ENCODE data around the gene SIPA1L3.
"Not testable (repeated sequence)": the region's sequence is repeated elsewhere in the genome, so short reads cannot be mapped to it uniquely, and the experiment has no call there.

The SIPA1L3 gene

DNA sequence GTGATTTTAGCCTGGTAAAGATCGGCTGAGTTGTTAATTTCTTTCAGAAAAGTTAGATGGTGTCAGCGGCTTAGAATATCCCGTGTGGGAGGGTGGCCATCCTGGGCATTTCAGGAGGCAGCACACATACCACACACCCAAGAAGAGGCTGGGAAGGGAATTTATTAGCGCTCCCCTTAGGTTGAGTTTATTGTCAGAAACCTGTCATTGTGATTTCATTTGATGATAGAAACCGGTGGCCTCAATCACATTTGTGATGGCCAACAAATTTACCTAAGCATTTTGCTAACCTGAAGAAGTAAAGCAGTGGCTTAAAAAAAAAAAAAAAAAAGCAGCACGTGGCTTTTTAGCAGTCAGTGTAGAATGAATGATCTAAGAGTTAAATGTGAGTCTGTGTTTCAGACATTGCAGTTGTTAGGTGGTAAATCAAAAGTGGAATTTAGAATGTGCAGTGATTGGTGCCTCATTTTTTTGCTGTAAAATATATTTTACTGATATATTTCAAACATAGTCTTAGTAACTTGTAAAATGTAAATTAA lies 2.7 kb downstream of the SIPA1L3 start:
- DNase-seq: no peak

DNA sequence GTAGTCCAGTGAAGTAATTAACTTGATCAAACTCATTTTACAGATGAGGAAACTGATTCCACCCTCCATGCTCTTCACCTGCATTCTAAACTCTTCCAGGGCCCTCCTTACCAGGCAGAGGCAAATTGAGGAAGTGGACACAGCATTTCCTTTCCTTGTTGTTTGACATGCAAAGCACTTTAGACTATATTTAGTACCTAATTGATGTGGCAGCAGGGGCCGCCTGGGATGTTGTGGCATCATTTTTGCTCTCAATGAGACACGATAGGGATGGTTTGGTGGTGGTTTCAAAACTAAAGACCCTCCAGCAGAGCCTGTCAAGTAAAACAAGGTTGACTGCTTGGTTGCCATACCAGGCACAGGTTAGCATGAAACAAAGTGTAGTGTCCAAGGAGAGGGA lies 7.9 kb downstream of the SIPA1L3 start:
- DNase-seq: no peak

DNA sequence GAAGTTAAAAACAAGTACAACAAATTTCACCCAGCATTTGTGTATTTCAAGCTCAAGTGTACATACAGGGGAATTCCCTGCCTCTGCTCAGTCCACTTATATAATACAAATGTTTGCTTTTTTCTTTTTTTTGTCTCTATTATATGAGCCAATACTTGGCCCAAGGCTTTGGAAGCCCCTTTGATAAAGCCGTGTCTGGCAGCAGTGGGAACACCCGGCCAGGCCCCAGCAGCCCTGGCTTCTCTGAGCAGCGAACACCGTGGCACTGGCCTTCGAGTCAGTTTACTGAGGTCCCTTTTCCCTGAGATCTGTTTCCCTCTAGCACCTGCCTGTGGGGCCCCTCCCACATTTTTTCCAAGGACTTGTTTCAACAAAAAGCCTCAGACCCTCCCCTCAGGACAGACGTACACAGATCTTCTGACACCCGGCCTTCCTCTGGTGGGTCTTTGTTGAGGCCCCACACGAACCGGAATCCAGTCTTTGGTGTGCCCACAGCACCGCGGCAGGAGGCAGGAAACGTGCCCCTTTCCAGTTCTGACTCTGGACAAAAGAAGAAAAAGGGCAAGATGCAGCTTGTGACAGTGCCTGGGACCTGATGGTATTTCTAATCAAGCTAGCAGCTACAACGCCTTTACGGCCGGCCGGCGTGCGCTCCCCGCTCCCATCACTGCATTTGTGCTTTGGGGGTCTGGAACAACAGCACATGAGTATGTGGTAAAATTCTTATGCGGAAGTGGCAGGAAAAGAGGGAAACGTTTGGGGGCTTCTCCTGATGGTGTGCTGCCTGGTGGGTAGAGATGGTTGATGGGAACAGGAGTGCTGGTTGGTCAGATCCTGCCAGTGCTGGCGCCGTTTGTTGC lies 13.8 kb downstream of the SIPA1L3 start:
- no peak for DNase-seq

DNA sequence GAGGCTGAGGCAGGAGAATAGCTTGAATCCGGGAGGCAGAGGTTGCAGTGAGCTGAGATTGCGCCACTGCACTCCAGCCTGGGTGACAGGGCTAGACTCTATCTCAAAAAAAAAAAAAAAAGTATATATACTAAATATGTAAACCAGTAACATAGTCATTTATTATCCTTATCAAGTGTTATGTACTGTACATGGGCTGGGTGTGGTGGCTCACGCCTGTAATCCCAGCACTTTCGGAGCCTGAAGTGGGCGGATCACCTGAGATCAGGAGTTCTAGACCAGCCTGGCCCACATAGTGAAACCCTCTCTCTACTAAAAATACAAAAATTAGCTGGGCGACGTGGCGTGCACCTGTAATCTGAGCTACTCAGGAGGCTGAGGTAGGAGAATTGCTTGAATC lies 17.6 kb downstream of the SIPA1L3 start:
- not testable (repeated sequence) for DNase-seq

DNA sequence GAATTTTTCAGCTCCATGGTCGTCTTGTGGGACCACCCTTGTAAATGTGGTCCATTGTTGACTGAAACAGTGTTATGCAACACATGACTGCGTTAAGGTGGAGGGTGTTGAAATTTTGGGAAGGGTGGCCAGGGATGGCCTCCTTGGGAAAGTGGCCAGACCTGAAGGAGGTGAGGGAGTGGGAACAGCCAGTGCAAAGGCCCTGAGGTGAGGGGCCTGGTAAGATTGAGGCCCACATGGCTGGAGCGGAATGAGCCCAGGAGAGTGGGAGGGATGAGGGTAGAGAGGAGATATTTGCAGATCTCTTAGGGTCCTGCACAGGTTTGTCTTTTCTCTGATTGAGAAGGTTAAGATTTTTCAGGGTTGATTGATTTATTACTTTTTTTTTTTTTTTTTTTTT lies 18.2 kb downstream of the SIPA1L3 start:
- no peak for DNase-seq

DNA sequence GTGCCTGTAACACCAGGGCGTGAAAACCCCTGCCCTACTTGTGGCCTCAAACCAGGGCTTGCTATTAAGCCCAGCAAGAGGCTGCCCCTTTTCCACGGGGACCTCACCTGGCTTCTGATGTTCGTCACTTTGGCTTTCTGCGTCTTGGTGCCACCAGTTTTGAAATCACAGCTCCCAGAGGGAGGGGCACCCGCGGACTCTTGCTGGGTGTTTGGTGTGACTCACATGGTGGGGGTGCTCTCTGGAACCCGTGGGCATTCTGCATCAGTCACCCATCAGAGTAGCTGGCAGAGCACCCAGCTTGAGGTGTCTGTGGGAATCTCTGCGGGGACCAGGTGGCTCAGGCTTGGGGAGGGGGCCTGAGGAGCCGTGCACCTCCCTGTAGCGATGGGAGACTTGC lies 19.2 kb downstream of the SIPA1L3 start:
- no peak for DNase-seq

DNA sequence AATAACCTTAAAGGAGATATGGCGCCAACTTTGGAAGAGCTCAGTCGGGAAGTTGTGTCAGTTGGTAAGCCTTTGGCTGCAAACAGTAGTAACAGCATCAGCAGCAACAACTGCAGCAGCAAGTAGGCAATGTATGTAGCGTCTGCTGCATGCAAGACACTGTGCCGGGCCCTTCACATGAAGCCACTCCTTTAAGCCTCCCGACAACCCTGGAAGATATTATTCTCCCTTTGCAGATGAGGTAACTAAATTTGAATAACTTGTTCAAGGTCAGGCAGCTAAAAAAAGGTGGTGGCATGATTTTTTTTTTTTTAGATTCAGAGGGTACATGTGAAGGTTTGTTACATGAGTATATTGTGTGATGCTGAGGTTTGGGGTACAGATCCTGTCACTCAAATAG lies 19.7 kb downstream of the SIPA1L3 start:
- DNase-seq: no peak

DNA sequence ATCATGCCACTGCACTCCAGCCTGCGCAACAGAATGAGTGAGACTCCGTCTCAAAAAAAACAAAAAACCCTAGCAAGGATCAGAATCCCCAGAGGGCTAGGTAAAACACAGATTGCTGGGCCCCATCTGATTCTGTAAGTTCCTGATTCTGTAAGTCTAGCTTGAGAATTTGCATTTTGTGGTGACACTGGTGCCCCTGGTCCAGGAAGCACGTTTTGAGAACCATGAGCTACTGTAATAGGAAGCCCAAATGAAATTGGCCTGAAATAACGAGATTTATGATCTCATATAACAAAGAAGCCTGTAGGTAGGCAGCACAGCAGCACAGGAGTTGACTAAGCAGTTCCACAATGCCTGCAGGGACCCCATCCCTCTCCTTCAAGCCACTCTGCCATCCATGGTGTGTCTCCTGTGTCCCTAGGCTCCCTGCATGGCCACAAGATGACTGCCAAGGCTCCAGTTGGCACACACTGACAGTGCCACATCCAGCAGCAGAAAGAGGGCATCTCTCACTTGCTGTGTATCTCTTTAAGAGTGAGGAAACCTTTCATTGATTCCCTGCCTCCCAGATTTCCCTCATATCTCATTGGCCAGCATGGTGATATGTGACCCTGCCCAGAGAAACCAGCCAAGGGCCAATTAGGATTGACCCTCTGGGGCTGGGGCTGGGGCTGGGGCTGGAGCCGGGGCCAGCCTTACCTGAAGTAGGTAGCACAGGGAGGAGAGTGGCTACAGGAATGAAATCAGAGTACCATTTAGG lies 21.7 kb downstream of the SIPA1L3 start:
- DNase-seq: no peak

DNA sequence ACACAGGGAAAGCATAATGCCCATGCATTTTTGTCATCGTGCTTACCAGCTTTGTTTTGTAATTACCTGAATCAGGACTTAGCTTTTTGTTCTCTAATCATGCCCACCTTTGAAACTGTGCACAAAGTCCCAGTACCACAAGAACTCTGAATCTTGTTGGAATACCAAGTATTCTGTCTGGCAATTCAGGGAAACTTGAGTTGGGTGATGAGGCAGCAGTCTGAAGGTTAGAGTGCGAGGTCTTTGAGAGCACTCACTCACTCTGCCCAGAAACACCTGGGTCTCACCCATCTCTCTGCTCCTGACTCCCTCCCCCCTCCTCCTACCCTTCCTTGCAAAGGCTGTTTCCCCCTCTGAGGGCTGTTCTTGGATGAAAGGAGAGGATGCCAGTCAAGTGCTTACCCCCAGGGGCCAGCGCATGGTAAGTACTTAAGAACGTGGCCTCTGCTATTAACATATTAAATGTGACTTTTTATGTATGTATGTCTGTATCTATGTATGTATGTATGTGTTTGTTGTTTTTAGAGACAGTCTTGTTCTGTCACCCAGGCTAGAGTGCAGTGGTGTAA lies 22.4 kb downstream of the SIPA1L3 start:
- DNase-seq: no peak

DNA sequence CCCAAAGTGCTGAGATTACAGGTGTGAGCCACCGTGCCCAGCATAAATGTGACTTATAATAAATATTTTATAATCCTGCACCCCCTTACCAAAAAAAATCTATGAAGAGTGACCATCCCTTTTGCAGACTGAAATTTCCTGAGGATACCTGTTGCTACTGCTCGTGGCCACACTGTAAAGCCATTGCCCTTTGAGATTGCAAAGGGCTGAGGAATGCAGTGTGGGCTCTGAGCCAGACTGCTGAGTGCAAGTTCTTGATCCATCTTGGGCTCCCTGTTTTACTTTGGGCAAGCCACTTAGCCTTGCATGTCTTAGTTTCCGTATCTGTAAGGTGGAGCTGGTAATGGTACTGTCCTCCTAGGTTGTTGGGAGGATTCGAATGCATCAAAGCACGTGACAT lies 23.4 kb downstream of the SIPA1L3 start:
- DNase-seq: no peak

DNA sequence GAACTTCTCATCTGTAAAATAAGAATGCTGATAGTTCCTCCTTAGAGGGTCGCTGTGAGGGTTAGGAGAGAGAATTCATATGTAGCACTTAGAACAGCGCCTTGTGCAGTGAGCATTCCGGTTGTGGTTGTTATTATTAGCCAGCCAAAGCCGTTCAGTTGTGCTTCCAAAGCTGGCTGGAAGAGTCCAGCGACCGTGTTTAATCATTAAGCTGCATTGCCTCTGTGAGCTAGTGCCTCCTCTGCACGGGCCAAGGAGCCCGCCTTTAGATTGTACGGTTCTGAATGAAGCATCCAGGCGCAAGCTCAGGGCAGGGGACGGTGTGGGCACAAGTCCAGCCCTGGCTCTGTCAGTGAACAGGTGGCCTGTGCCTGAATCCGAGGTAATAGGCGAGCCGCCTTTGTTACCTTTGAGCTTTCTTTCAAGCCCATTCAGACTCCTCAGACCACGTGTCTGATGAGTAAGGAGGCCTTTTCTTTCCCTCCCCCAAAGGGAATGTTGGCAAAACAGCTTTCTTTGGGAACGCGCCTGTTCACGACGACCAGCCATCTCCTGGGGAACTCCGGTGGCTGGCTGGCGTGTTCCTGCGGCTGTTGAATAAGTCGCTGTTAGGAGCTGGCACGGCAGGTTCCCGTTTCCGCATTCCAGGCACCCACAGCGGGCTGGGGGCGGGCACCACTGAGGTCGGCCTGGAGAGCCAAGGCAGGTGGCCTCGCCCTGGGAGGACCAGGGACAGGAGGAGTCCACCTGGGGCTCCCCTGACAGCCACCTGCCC lies 25.1 kb downstream of the SIPA1L3 start:
- peak; percentile 63 for DNase-seq

DNA sequence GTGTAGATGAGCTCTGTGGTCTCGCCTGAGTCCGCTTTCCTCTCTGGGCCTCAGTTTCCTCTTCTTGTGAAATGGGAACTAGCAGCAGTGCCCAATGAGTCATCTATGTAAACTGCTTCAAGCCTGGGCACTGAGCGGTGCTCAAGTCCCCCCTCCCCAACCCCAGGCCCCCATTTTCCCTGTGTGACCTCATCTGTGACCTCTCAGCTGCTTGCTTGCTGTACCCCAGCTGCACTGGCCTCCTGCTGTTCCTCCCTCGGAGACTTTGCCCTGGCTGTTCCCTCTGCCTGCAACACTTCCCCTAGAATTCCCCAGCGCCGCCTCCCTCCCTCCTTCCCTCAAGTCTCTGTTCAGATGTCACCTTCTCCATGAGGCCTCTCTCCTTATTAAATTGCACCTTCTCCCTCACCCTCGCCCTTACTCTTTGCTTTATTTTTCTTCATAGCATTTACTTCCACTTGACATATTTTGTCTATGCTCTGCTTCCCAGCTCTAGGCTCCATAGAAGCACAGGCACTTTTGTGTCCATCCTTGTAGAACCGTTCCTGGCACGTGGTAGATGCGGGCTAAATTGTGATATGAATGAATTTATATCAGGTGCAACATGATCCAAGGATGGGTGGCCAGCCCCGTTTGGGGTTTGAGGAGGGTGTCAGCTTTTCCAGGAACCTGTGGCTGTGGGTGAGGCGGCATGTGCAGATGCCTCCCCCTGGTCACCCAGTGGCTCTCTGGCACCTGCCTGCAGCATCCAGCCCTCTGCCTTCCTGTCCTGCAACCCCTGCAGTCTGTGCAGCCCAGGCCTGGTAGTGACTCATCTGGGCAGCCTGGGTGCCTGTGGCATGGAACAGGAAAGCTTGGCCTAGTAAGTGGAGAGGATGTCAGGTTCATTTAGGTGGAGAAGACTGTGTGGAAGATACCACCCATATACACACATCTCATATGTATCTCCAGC lies 26.3 kb downstream of the SIPA1L3 start:
- DNase-seq: no peak

DNA sequence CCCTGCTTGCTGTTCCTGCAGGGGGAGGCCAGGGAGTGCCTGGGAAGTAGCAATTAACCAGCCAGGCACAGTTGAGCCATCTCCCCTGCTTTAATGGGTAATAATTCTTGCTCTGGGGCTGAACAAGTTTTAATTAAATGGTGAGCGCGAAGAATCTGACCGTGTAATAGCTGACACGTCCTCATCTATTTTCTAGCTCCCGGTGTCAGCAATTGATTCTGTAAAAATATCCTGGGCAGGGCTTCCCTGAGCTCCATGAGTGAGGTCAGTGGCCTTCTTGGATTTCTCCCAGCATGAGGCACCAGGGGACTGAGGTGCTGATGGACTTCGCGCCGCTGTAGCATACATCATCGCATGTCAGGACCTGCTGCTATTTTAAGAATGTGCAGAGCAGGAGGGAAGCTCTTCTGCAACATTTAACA lies 26.9 kb downstream of the SIPA1L3 start:
- DNase-seq: peak; percentile 53

DNA sequence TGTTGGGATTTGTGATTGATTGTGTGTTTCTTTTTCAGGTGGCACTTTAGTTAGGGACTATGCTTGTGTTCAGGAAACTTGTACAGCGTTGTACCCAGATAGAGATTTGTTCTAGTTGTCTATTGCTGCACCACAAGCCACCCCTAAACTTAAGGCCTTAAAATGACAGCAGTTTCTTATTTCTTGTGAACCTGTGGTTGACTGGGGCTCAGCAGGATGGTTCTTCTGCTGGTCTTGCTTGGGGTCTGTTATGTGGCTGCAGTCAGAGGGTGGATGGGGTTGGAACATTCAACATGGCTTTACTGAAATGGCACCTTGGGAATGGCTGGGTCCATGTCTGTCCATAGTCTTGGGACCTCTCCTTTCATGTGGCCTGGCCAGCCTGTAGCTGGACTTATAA lies 28.3 kb downstream of the SIPA1L3 start:
- DNase-seq: no peak

DNA sequence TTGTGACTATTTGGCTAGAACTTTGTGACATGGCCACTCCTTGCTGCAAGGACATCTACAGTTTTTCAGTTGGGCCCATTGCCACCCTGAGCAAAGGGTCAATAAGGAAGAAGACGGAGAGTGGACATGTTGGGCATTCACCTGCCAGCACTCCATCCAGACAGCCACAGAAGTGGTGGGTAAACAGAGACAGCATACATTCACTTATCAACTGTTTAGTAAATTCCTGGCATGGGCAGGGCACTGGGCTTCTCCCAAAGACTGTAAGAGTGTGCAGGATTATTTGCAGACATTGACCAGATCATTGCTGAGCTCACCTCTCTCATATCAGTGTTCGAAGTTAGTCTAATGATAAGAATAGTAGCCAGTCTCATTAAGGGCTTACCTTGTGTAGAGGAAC lies 29.2 kb downstream of the SIPA1L3 start:
- DNase-seq: no peak

DNA sequence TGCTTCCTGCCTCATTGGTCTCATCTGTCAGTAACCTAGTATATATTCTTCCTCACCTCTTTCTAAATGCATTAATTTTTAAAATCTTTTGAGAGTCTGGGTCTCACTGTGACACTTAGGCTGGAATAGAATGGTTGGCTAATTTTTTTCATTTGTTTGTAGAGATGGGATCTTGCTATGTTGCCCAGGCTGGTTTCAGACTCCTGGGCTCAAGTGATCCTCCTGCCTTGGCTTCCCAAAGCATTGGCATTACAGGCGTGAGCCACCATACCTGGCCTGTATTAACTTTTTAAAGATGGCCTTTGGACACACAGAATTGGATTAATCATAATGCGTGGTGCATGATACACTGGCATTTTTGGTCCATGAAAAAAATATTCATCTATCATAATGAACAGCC lies 29.9 kb downstream of the SIPA1L3 start:
- DNase-seq: no peak

DNA sequence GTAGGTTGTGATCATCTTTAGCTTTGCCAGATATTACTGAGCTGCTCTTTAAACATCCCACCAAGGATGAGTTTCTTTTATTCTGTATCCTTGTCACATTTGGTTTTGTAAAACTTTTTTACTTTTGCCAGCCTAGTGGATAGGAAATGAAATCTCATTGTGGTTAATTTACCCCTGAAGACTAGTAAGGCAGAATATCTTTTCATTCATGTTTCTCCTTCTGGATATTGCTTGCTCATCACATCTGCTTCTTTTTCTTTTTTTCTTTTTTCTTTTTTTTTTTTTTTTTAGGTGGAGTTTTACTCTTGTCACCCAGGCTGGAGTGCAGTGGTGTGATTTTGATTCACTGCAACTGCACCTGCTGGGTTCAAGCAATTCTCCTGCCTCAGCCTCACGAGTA lies 31.3 kb downstream of the SIPA1L3 start:
- DNase-seq: no peak

DNA sequence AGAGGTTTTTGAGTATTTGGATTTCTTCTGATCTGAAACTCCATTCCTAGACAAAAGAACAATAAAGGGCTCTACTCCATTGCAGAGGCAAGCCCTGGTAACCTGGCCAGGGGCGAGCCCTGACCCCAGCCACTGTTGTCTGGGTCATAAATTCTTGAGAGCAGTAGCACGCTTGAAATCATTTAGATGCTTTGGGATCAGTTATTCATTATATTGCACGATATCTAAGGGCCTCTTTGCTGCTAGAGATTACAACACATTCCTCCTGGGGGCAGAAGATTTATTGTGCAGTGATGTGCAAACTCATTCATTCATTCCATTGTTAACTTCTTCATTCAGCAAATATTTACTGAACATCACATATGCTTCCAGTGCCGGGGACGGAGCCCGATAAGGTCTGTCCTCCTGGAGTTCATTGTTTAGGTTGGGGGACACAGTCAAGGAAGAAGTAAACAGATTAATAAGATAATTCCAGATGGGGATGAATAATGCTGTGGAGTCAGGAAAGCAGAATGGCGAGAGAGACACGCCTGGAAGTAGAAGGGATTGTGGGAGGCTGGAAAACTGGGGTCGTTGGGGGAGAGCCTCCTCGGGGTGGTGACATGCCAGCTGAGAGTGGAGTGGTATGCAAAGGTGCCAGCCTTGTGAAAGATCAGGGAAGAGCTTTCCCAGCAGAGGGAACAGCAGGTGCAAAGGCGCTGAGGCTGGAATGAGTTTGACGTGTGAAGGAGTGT lies 34.9 kb downstream of the SIPA1L3 start:
- no peak for DNase-seq

DNA sequence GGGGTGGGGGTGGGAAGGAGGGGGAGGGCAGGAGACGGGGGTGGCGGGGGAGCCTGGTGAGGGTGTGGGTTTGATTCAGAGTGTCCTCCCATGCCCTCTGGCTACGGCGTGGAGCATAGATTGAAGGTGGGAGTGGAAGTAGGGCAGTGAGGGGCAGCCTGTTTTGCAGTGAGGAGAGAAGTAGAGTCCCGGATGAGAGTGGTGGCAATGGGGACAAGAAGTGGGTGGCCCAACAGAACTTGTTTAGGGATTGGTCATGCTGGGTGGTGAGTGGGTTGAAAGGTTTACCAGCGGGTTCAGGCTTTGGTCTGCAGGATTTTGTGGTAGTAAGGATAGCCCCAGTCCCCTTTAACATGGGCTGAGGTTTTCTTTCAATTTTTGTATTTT lies 35.5 kb downstream of the SIPA1L3 start:
- no peak for DNase-seq

DNA sequence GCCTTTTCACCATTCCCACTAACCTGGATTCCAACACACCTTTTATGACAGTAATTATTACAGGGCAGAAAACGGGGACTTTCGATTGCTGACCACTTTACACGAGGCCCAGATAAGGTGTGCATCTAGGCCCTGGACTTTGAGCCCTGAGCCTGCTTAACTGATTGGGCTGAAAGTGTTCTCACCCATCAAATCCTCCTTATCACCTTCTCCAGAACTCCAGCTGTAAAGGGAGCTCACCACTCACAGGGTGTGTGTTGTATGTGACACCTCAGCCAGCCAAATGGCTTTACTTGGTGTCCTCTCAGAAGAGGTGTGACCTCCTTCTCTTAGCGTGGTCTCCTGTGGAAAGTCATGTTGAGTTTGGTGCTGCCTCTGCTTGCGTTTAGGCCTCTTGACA lies 36.5 kb downstream of the SIPA1L3 start:
- no peak for DNase-seq

DNA sequence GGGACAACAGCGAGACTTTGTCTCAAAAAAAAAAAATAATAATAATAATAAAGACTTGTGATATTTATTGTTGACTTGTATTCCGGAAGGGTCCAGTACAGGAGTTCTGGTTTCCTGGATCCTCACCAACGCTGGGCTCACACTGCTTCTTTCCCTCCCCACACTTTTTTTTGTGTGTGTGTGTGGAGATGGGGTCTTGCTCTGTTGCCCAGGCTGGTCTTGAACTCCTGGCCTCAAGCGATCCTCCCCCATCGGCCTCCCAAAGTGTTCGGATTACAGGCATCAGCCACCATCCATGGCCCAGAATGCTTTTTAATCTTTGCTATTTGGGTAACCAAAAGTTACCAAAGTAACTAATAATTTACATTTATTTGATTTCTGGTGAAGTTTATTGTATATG lies 39.1 kb downstream of the SIPA1L3 start:
- DNase-seq: no peak

All from right forelimb (tissue), 1 donor.